SU-DHL-6 (cell line): ENCODE results near the gene AIFM1.
A peak's percentile ranks its signal among the peaks of the same experiment; 100 is the strongest.

ENCODE experiments used
- H2AFZ ChIP-seq: fragments of 200-600 bp; sonication (generic); 2 replicates; pipeline ENCODE4 v1.6.1; 2014; ENCODE audit warnings: low read depth, mild to moderate bottlenecking, moderate library complexity, mixed read lengths, antibody characterized with exemption, low read length; ENCODE audit not compliant: severe bottlenecking
- H3F3A ChIP-seq: fragments of 200-600 bp; shearing (Covaris generic); 2 replicates; pipeline ENCODE4 v1.6.0; 2016; ENCODE audit warnings: antibody characterized with exemption, mild to moderate bottlenecking; ENCODE audit not compliant: insufficient read depth
- H3K27ac ChIP-seq: fragments of 200-600 bp; sonication (generic); 2 replicates; pipeline ENCODE4 v1.5.1; 2016; ENCODE audit warnings: low read depth, mild to moderate bottlenecking, low read length, moderate library complexity, mixed read lengths
- H3K27me3 ChIP-seq: fragments of 200-600 bp; sonication (generic), shearing (Covaris generic); 2 replicates; pipeline ENCODE4 v1.6.0; 2014; ENCODE audit warnings: mild to moderate bottlenecking, low read length
- H3K36me3 ChIP-seq: fragments of 200-600 bp; sonication (generic); 2 replicates; pipeline ENCODE4 v1.6.1; 2014; ENCODE audit warnings: mild to moderate bottlenecking, low read length, mixed read lengths
- H3K4me2 ChIP-seq: fragments of 300-600, 200-600 bp; shearing (Covaris generic), sonication (generic); 2 replicates; pipeline ENCODE4 v1.6.0; 2014; ENCODE audit warnings: low read length, low read depth, mild to moderate bottlenecking; ENCODE audit not compliant: poor library complexity, severe bottlenecking
- H3K4me3 ChIP-seq: fragments of 200-600 bp; sonication (generic); 2 replicates; pipeline ENCODE4 v1.5.1; 2014; ENCODE audit warnings: antibody characterized with exemption, low read length, mild to moderate bottlenecking, mixed read lengths; ENCODE audit not compliant: insufficient read depth, poor library complexity, severe bottlenecking
- H3K79me2 ChIP-seq: fragments of 200-600 bp; sonication (generic); 2 replicates; pipeline ENCODE4 v1.6.1; 2014; ENCODE audit warnings: mild to moderate bottlenecking, low read length, moderate library complexity; ENCODE audit not compliant: insufficient read depth
- H3K9ac ChIP-seq: fragments of 200-600 bp; sonication (generic); 2 replicates; pipeline ENCODE4 v1.7.0; 2014; ENCODE audit warnings: mild to moderate bottlenecking, low read length
- H3K9me2 ChIP-seq: fragments of 200-600 bp; sonication (generic); replicated peaks from 2 replicates; pipeline ENCODE4 v1.6.1; 2014; ENCODE audit warnings: low read length; ENCODE audit not compliant: insufficient read depth
- H3K9me3 ChIP-seq: fragments of 200-600 bp; sonication (generic); 2 replicates; pipeline ENCODE4 v1.6.1; 2014; ENCODE audit warnings: low read length, mixed read lengths; ENCODE audit not compliant: insufficient read depth
- H4K20me1 ChIP-seq: fragments of 200-600 bp; sonication (generic); 2 replicates; pipeline ENCODE4 v1.6.1; 2014; ENCODE audit warnings: low read depth, mild to moderate bottlenecking, antibody characterized with exemption, low read length, moderate library complexity, mixed read lengths
- EZH2phosphoT487 ChIP-seq: fragments of 200-600 bp; sonication (generic), shearing (Covaris generic); conservative IDR thresholded peaks from 2 replicates; pipeline ENCODE4 v1.6.1; 2018; ENCODE audit warnings: mild to moderate bottlenecking, antibody characterized with exemption, low read length, moderate library complexity, mixed read lengths
- TF ChIP-seq, protein P1 (sequence below): fragments of 200-600 bp; sonication (generic); IDR thresholded peaks from one replicate; pipeline ENCODE4 v1.5.1; 2017; ENCODE audit warnings: antibody characterized with exemption, mild to moderate bottlenecking, low read length, moderate library complexity; ENCODE audit not compliant: insufficient read depth, poor library complexity, severe bottlenecking

The AIFM1 gene

GRCh38 chrX:130086447-130087206 is 79.0 kb downstream of the AIFM1 start:
- H3K27ac ChIP-seq = peak overlapping the region; percentile 97
- H2AFZ ChIP-seq = no peak overlapping the region

DNA sequence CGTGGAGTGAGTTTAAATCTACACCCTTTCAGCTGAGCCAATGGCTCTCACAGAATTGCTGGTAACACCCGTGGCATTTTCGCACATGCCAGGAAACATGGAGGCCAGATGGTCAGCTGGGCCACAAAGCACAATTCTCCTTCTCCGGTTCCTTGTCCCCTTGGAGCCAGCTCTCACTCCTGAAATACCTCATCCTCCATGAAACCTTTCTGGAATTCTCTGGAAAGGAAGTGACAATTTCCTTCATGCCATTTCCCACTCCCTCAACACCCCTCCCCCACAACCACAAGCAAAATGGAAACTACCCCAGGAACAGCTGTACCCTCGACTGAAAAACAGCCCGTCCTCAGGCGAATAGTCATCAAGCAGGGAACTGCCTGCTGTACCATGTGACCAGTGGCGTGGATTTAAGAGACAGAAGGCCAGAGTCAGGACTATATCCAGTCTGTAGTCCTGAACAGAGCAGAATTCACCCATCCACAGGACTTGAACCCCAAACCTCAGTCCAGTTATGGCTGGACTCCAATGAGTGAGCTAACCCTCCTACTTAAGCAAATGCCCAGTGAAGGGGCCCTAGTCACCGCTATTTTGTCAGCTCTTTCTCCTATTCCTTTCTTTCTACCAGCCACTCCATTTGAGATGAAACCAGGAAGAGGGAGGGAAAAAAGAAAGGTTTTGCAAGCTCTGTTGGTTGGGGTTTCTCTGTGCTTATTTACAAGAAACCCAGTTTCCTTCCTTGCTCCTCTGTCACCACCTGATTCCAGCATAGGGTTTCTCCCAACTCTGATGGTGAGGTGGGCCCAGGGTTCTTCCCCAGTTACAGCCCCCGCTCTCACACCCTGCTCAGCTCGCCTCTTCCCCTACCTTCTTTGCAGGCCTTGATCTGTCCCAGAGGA is 79.8 kb downstream of the AIFM1 start:
- Histone ChIP-seq H3K9me3 (no peaks in the 10 kb centered on the region), H3K4me3 (peak overlapping the region; percentile 28), H3K27ac (peak overlapping the region; percentile 97), H3K36me3 (no peaks in the 10 kb centered on the region), H3K9ac (peak overlapping the region; percentile 47), H2AFZ (no peak overlapping the region), H3K27me3 (no peaks in the 10 kb centered on the region), H3K4me2 (peak overlapping the region; percentile 58), H4K20me1 (no peaks in the 10 kb centered on the region), H3F3A (peaks cover 43% of the 10 kb centered on the region), H3K79me2 (peaks cover 25% of the 10 kb centered on the region), H3K9me2 (no peaks in the 10 kb centered on the region)
- no peak for TF ChIP-seq EZH2phosphoT487
- TF ChIP-seq, protein P1, sequence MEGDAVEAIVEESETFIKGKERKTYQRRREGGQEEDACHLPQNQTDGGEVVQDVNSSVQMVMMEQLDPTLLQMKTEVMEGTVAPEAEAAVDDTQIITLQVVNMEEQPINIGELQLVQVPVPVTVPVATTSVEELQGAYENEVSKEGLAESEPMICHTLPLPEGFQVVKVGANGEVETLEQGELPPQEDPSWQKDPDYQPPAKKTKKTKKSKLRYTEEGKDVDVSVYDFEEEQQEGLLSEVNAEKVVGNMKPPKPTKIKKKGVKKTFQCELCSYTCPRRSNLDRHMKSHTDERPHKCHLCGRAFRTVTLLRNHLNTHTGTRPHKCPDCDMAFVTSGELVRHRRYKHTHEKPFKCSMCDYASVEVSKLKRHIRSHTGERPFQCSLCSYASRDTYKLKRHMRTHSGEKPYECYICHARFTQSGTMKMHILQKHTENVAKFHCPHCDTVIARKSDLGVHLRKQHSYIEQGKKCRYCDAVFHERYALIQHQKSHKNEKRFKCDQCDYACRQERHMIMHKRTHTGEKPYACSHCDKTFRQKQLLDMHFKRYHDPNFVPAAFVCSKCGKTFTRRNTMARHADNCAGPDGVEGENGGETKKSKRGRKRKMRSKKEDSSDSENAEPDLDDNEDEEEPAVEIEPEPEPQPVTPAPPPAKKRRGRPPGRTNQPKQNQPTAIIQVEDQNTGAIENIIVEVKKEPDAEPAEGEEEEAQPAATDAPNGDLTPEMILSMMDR = no peak

More at GRCh38 chrX:130086447-130087206, 79.0 kb downstream of the AIFM1 start:
- no peaks in the 10 kb centered on the region for H3K36me3 ChIP-seq
- no peaks in the 10 kb centered on the region for H3K27me3 ChIP-seq
- H3K4me2 ChIP-seq = peak overlapping the region; percentile 58
- peak overlapping the region; percentile 47 for H3K9ac ChIP-seq
- H3F3A ChIP-seq = peaks cover 38% of the 10 kb centered on the region
- H3K9me3 ChIP-seq = no peaks in the 10 kb centered on the region
- no peaks in the 10 kb centered on the region for H4K20me1 ChIP-seq
- no peaks in the 10 kb centered on the region for H3K9me2 ChIP-seq
- H3K4me3 ChIP-seq = peak overlapping the region; percentile 28
- H3K79me2 ChIP-seq = peaks cover 28% of the 10 kb centered on the region
- TF ChIP-seq EZH2phosphoT487 = no peak
- TF ChIP-seq, protein P1 = no peak

GRCh38 chrX:130084631-130085237 is 80.9 kb downstream of the AIFM1 start:
- Histone ChIP-seq H4K20me1 (no peaks in the 10 kb centered on the region), H3K36me3 (no peaks in the 10 kb centered on the region), H3F3A (peaks cover 43% of the 10 kb centered on the region), H3K27me3 (no peaks in the 10 kb centered on the region), H2AFZ (no peak overlapping the region), H3K4me3 (peak overlapping the region; percentile 33), H3K4me2 (peak overlapping the region; percentile 58), H3K79me2 (peaks cover 25% of the 10 kb centered on the region), H3K27ac (peak overlapping the region; percentile 97), H3K9ac (peak overlapping the region; percentile 47), H3K9me2 (no peaks in the 10 kb centered on the region), H3K9me3 (no peaks in the 10 kb centered on the region)
- no peak for TF ChIP-seq EZH2phosphoT487
- TF ChIP-seq, protein P1 = no peak
